Mesenchymal stem cell (in vitro differentiated cells and primary cell): ENCODE measurements around the gene STK11.

Source experiments
- DNase-seq: peaks from one replicate; pipeline ENCODE4 v3.0.0-alpha.2; 2013
- H2AFZ ChIP-seq: one replicate; pipeline ENCODE4 v1.6.1; 2013; ENCODE audit warnings: low read depth, mild to moderate bottlenecking, control low read depth, inconsistent platforms, low read length, moderate library complexity
- H2AK5ac ChIP-seq: 2 replicates; pipeline ENCODE4 v1.6.1; 2013; ENCODE audit warnings: low read length, moderate library complexity, mild to moderate bottlenecking, inconsistent platforms; ENCODE audit not compliant: severe bottlenecking
- H2BK120ac ChIP-seq: one replicate; pipeline ENCODE4 v1.6.1; 2013; ENCODE audit warnings: low read depth, mild to moderate bottlenecking, inconsistent platforms, low read length, moderate library complexity
- H2BK12ac ChIP-seq, 2 experiments: one replicate each; pipeline ENCODE4 v1.6.1; 2013; ENCODE audit warnings: inconsistent platforms in 2 of 2, low read length in 2 of 2, mild to moderate bottlenecking in 2 of 2, moderate library complexity in 2 of 2, control low read depth in 1 of 2
- H2BK15ac ChIP-seq: one replicate; pipeline ENCODE4 v1.6.1; 2013; ENCODE audit warnings: mild to moderate bottlenecking, low read depth, inconsistent platforms; ENCODE audit not compliant: poor library complexity, severe bottlenecking
- H2BK5ac ChIP-seq: 2 replicates; pipeline ENCODE4 v1.6.1; 2013; ENCODE audit warnings: low read depth, mild to moderate bottlenecking, low read length, control low read depth, inconsistent platforms; ENCODE audit not compliant: poor library complexity, severe bottlenecking
- H3K14ac ChIP-seq, 2 experiments: one replicate each; pipeline ENCODE4 v1.6.1; 2013; ENCODE audit warnings: inconsistent platforms in 2 of 2, low read length in 2 of 2, control low read depth in 1 of 2, mild to moderate bottlenecking in 1 of 2, moderate library complexity in 1 of 2
- H3K18ac ChIP-seq, 2 experiments: one replicate each; pipeline ENCODE4 v1.6.1; 2013; ENCODE audit warnings: inconsistent platforms in 2 of 2, low read length in 2 of 2, control low read depth in 1 of 2, low read depth in 1 of 2, mild to moderate bottlenecking in 1 of 2
- H3K23ac ChIP-seq, 2 experiments: one replicate each; pipeline ENCODE4 v1.6.1; 2013; ENCODE audit warnings: inconsistent platforms in 2 of 2, low read length in 2 of 2, mild to moderate bottlenecking in 2 of 2, moderate library complexity in 2 of 2, control low read depth in 1 of 2
- H3K27ac ChIP-seq: 2 replicates; pipeline ENCODE4 v1.5.1; 2013; ENCODE audit warnings: mild to moderate bottlenecking, moderate library complexity, low read length, control low read depth, inconsistent platforms; ENCODE audit not compliant: poor library complexity, severe bottlenecking
- H3K27me3 ChIP-seq, 2 experiments: 2 replicates each; pipeline versions ENCODE4 v1.6.1 to v1.7.0; 2013; ENCODE audit warnings: low read length in 2 of 2, mild to moderate bottlenecking in 2 of 2, moderate library complexity in 2 of 2, control low read depth in 1 of 2, inconsistent platforms in 1 of 2; ENCODE audit not compliant: control insufficient read depth in 1 of 2, insufficient read depth in 1 of 2
- H3K36me3 ChIP-seq, 2 experiments: 2 replicates each; pipeline versions ENCODE4 v1.6.1 to v1.7.0; 2013; ENCODE audit warnings: low read length in 2 of 2, control low read depth in 1 of 2, inconsistent platforms in 1 of 2, low read depth in 1 of 2, mild to moderate bottlenecking in 1 of 2; ENCODE audit not compliant: insufficient read depth in 2 of 2, control insufficient read depth in 1 of 2
- H3K4ac ChIP-seq, 2 experiments: one replicate each; pipeline ENCODE4 v1.6.1; 2013; ENCODE audit warnings: inconsistent platforms in 2 of 2, low read length in 2 of 2, mild to moderate bottlenecking in 2 of 2, moderate library complexity in 2 of 2, control low read depth in 1 of 2, low read depth in 1 of 2
- H3K4me1 ChIP-seq: 2 replicates; pipeline ENCODE4 v1.6.1; 2013; ENCODE audit warnings: low read depth, low read length, control low read depth; ENCODE audit not compliant: control insufficient read depth, insufficient read depth
- H3K4me2 ChIP-seq: 2 replicates; pipeline ENCODE4 v1.6.1; 2013; ENCODE audit warnings: low read length, mild to moderate bottlenecking, inconsistent platforms; ENCODE audit not compliant: poor library complexity, severe bottlenecking
- H3K4me3 ChIP-seq, 2 experiments: 2 replicates each; pipeline versions ENCODE4 v1.5.1 to v1.7.0; 2013; ENCODE audit warnings: low read length in 2 of 2, mild to moderate bottlenecking in 2 of 2, control low read depth in 1 of 2, low read depth in 1 of 2; ENCODE audit not compliant: insufficient read depth in 1 of 2
- H3K79me1 ChIP-seq: replicated peaks from 2 replicates; pipeline ENCODE4 v1.6.1; 2013; ENCODE audit warnings: mild to moderate bottlenecking, control low read depth, low read length, inconsistent platforms; ENCODE audit not compliant: poor library complexity, severe bottlenecking
- H3K9ac ChIP-seq: 2 replicates; pipeline ENCODE4 v1.7.0; 2013; ENCODE audit warnings: mild to moderate bottlenecking, low read length, moderate library complexity
- H3K9me3 ChIP-seq: 2 replicates; pipeline ENCODE4 v1.7.0; 2013; ENCODE audit warnings: mild to moderate bottlenecking, low read length; ENCODE audit not compliant: control insufficient read depth
- H4K8ac ChIP-seq: one replicate; pipeline ENCODE4 v1.6.1; 2013; ENCODE audit warnings: inconsistent platforms, mild to moderate bottlenecking, low read length, moderate library complexity
- H4K91ac ChIP-seq: one replicate; pipeline ENCODE4 v1.6.1; 2013; ENCODE audit warnings: mild to moderate bottlenecking, low read length, inconsistent platforms
- WGBS: methylation state at CpG from one replicate; pipeline ENCODE4 v1.1.7; 2013; ENCODE audit warnings: mixed read lengths; 5-methylcytosine and 5-hydroxymethylcytosine counted together

The STK11 gene

DNA sequence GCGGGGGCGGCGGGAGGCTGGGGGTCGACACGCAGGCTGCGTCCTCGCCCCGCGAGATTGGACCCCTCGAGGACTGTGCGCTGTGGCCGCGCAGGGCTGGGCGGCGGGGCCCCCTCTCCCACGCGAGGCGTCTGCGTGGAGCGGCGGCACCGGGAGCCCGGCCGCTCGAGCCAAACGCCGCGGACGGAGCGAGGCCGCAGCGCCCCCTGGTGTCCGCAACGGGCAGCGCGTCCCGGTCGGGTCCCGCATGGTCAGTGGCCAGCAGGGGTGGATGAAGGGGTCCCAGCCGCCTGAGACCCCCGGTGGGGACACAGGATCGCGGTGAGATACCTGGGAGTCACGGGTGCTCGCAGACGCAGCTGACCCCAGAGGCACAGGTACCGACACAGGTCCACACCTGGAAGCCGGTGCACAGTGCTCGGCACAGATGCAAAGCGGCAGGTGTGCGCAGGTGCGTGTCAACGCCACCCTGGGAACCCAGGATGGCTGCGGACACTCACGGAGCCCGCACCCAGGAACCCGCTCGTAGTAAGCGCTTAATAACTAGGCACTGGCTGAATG is 61.4 kb downstream of the STK11 start:
- H2BK120ac ChIP-seq = no peak overlapping the region
- H3K36me3 ChIP-seq = peaks cover 13 to 25% of the 10 kb centered on the region in 2 experiments
- peaks cover 72% of the 10 kb centered on the region for H3K4me1 ChIP-seq
- H3K4me3 ChIP-seq = peak overlapping the region; percentile 62 to 86
- no peaks in the 10 kb centered on the region for H3K9me3 ChIP-seq
- peak overlapping the region in 1 of 2 experiments; percentile 97 for H3K18ac ChIP-seq
- H2BK12ac ChIP-seq = peak overlapping the region in 1 of 2 experiments; percentile 99
- peak overlapping the region; percentile 86 for H3K9ac ChIP-seq
- peak overlapping the region; percentile 4 for H4K8ac ChIP-seq
- 3% methylated on average over 55 of the region's 59 CpGs for WGBS
- peak overlapping the region in 1 of 2 experiments; percentile 66 for H3K14ac ChIP-seq
- H3K4ac ChIP-seq = peak overlapping the region in 1 of 2 experiments; percentile 76
- no peaks in the 10 kb centered on the region for H3K27me3 ChIP-seq
- H4K91ac ChIP-seq = peak overlapping the region; percentile 86
- H2AFZ ChIP-seq = no peak overlapping the region
- H2AK5ac ChIP-seq = no peak overlapping the region
- H2BK15ac ChIP-seq = peak overlapping the region; percentile 67
- no peak for DNase-seq
- no peak overlapping the region for H3K27ac ChIP-seq
- H3K23ac ChIP-seq = peak overlapping the region in 1 of 2 experiments; percentile 85
- no peak overlapping the region for H2BK5ac ChIP-seq
- H3K79me1 ChIP-seq = peaks cover 8% of the 10 kb centered on the region
- peak overlapping the region; percentile 91 for H3K4me2 ChIP-seq

DNA sequence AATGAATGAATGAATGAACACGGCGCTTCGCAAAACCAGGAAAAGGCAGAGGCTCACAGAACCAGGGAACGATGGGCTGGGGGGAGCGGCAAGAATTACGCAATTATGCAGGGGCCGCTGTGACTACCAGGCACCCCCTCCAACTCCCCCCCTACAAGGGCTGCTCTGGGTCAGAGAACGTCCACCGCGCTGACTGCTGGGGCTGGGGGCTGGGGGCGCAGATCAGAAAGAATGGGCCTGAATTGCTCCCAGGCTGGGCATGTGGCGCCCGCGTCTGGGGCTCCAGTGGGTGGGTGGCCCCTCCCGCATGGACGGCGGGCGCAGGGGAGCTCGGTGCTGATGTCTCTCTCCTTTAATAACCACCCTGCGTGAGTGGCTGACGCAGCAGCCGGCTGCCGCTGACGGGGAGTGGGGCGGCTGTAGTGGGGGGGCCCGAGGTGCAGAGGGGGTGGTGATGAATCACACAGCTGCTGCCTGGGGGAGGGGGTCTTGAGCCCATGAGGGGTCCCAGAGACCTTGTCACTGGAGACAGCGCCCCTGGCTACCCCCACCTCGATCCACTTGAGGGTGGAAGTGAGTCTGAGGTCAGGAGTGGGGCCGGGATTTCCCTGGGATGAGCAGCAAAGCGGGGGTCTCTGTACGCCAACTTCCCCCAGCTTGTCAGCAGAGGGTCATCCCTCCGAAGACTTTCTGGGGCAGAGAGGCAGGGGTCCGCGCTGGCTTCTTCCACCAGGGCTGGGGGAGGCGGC is 62.1 kb downstream of the STK11 start:
- Histone ChIP-seq H3K18ac (peak overlapping the region; percentile 9 to 70), H3K27me3 (no peaks in the 10 kb centered on the region), H3K4me1 (peaks cover 68% of the 10 kb centered on the region), H2BK15ac (peak overlapping the region; percentile 88), H3K23ac (peak overlapping the region in 1 of 2 experiments; percentile 68), H3K9me3 (no peaks in the 10 kb centered on the region), H3K14ac (no peak overlapping the region), H3K27ac (no peak overlapping the region), H2BK12ac (peak overlapping the region; percentile 40 to 87), H2AK5ac (no peak overlapping the region), H3K36me3 (peaks cover 20 to 31% of the 10 kb centered on the region in 2 experiments), H4K8ac (no peak overlapping the region), H3K79me1 (peaks cover 8% of the 10 kb centered on the region), H4K91ac (no peak overlapping the region), H3K4me2 (peak overlapping the region; percentile 91), H2BK120ac (peak overlapping the region; percentile 83), H3K4me3 (peak overlapping the region in 1 of 2 experiments; percentile 86), H2AFZ (no peak overlapping the region), H3K4ac (peak overlapping the region; percentile 9 to 85), H3K9ac (peak overlapping the region; percentile 86), H2BK5ac (peak overlapping the region; percentile 4)
- peak; percentile 75 for DNase-seq
- WGBS = 42% methylated on average over 30 of the region's 35 CpGs

DNA sequence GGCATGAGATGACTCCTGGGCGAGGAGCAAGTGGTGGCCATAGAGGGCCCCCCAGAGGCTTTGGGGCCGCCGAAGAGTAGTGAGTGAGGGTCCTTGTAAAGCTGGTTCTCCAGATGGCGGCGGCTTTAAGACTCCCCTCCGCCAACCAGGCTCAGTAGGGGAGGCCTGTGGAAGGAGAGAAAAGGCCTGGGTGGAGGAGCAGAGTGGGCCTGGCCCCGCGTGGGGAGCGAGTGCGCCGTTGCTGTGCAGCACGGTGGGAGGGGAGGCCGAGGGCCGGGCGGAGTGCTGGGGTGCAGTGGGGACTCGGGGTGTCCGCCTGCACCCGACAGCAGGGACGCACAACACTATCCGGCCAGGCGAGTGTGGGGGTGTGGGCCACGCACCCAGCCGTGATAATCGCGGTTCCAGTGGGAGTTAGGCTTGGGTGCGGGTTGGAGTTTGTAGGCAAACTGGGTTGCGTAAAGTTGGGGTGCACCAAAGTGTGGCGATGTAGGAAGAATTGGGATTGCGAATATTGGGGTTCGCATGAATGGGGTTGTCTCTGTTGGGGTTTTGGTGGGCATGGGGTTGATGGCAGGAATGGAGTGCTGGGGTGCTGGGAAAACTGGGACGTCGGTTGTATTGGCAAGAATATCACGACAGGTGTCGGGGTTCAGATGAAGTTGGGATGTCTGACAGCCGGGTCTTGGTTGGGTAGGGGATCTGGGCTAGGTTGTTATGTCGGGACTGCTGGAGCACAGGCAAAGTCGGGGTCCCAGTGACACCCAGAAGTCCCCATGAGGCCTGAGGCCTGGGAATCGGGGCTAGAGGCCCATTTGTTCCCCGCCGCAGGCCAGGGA is 62.9 kb downstream of the STK11 start:
- 64% methylated on average over 40 of the region's 40 CpGs for WGBS
- H3K27ac ChIP-seq = peak overlapping the region; percentile 56
- peak overlapping the region; percentile 64 for H2AK5ac ChIP-seq
- peak overlapping the region in 1 of 2 experiments; percentile 78 for H3K18ac ChIP-seq
- H3K14ac ChIP-seq = no peak overlapping the region
- peak overlapping the region; percentile 86 for H3K9ac ChIP-seq
- no peak overlapping the region for H3K4me2 ChIP-seq
- H2AFZ ChIP-seq = no peak overlapping the region
- H3K23ac ChIP-seq = peak overlapping the region in 1 of 2 experiments; percentile 67
- no peaks in the 10 kb centered on the region for H3K9me3 ChIP-seq
- H3K36me3 ChIP-seq = peaks cover 28 to 39% of the 10 kb centered on the region in 2 experiments
- peak overlapping the region; percentile 16 to 86 for H3K4me3 ChIP-seq
- H4K8ac ChIP-seq = no peak overlapping the region
- no peak overlapping the region for H2BK5ac ChIP-seq
- H3K4me1 ChIP-seq = peaks cover 67% of the 10 kb centered on the region
- H3K27me3 ChIP-seq = no peaks in the 10 kb centered on the region
- H2BK120ac ChIP-seq = peak overlapping the region; percentile 83
- DNase-seq = no peak
- peak overlapping the region; percentile 9 to 85 for H3K4ac ChIP-seq
- H2BK12ac ChIP-seq = peak overlapping the region in 1 of 2 experiments; percentile 87
- H2BK15ac ChIP-seq = peak overlapping the region; percentile 88
- H4K91ac ChIP-seq = no peak overlapping the region
- peaks cover 8% of the 10 kb centered on the region for H3K79me1 ChIP-seq
